Right lobe of liver (tissue), 6 donors: Measurements from ENCODE around the gene ADI1. TPM values are rescaled to one million over a fixed set of nuclear protein-coding genes. Genes with fewer than 3 reads are reported as not detected.

ENCODE experiments used
- ATAC-seq, 4 donors: fragments of 200-7000 bp; cut with Tn5 transposase; one replicate each; pipeline ENCODE4 v1.9.1; 2020; ENCODE audit warnings: mild to moderate bottlenecking in 4 of 4, moderate library complexity in 4 of 4
- DNase-seq, 3 donors: peaks; one replicate each; pipeline ENCODE4 v3.0.0-alpha.2; 2020
- H3K27ac ChIP-seq, 3 donors: fragments of 200-600 bp; one replicate each; pipeline ENCODE4 v1.8.0; 2022
- H3K27me3 ChIP-seq, 2 donors: fragments of 200-600 bp; one replicate each; pipeline ENCODE4 v1.8.0; 2022
- H3K36me3 ChIP-seq, 4 donors: fragments of 200-600 bp; sonication (generic) in 1 of 4; one replicate each; pipeline versions ENCODE4 v1.5.1 to v1.8.0; 2017 to 2022; ENCODE audit warnings: control low read depth in 1 of 4
- H3K4me1 ChIP-seq, 4 donors: fragments of 200-600 bp; sonication (generic) in 1 of 4; one replicate each; pipeline versions ENCODE4 v1.5.1 to v1.8.0; 2017 to 2022; ENCODE audit warnings: control low read depth in 1 of 4
- H3K4me3 ChIP-seq, 3 donors: fragments of 200-600 bp; one replicate each; pipeline ENCODE4 v1.8.0; 2022
- H3K9me3 ChIP-seq, 4 donors: fragments of 200-600 bp; sonication (generic) in 1 of 4; one replicate each; pipeline versions ENCODE4 v1.5.1 to v1.8.0; 2017 to 2022; ENCODE audit warnings: control low read depth in 1 of 4
- CTCF ChIP-seq, 4 donors: fragments of 200-600 bp in 3 of 4; fragments of 450-650 bp in 1 of 4; IDR thresholded peaks; one replicate each; pipeline versions ENCODE4 v1.5.1 to v1.8.0; 2016 to 2022; ENCODE audit warnings: antibody characterized with exemption in 4 of 4, mild to moderate bottlenecking in 2 of 4
- POLR2A ChIP-seq: fragments of 450-650 bp; IDR thresholded peaks from one replicate; pipeline ENCODE4 v1.6.1; 2017; ENCODE audit warnings: antibody characterized with exemption, mild to moderate bottlenecking
- WGBS: methylation state at CpG from one replicate; pipeline ENCODE4 v1.1.6; 2018; ENCODE audit warnings: low coverage, low lambda C conversion rate; ENCODE audit not compliant: insufficient coverage; ENCODE audit errors: missing lambda C conversion rate; 5-methylcytosine and 5-hydroxymethylcytosine counted together
- intact Hi-C, 2 donors: fragments of 100-400 bp; cut with DNase I; formaldehyde crosslinking; loops; one replicate each; pipeline versions ENCODE4 v1.11.2 to v1.14.1; 2022
- total RNA-seq, 6 experiments: library from RNA; depleted of rRNA in 2 of 6; stranded (reverse); fragments of >200 nt in 2 of 6; fragmentation: NEBNext Ultra II Directional in 3 of 6; extraction: Animal tissue kit (Norgen Biotek cat#: 25700) in 3 of 6; gene quantifications; one replicate each; pipeline versions ENCODE4 v1.1.0 to v1.2.4, GENCODE V29; 2016 to 2023
- donor health status: DM: no; HTN: yes; CAD: no.
- donor health status: DM: no; HTN: no; CAD: no.
- donor health status: DM: no; HTN: no; CAD: no.
- donor health status: DM: no; HTN: yes; CAD: no.
- donor health status: DM: no; HTN: yes; CAD: no.

ADI1 gene
- total RNA-seq, 6 experiments from 2014 or later, result 165 to 470 (median 246) TPM

- H3K9me3 ChIP-seq, result no peaks in the 10 kb centered on the region
- no peak overlapping the region for H3K4me3 ChIP-seq
- H3K36me3 ChIP-seq, result no peaks in the 10 kb centered on the region
- WGBS, result 95% methylated on average over 14 of the region's 29 CpGs
- TF ChIP-seq CTCF (IDR thresholded peaks at IDR 0.05) (no peak), POLR2A (no peak)
- intact Hi-C loops, result no loop called here
- ATAC-seq (peak in 2 of 4 donors; percentile 13 to 34), DNase-seq (peak in 1 of 3 donors; percentile 50)
- no peaks in the 10 kb centered on the region for H3K27me3 ChIP-seq
- H3K27ac ChIP-seq, result no peak overlapping the region
- no peaks in the 10 kb centered on the region for H3K4me1 ChIP-seq
Observed at GRCh38 chr2:3486047-3487027, 33.0 kb downstream of the ADI1 start.

- TF ChIP-seq POLR2A (no peak), CTCF (IDR thresholded peaks at IDR 0.05) (no peak)
- H3K36me3 ChIP-seq, result no peaks in the 10 kb centered on the region
- intact Hi-C loops, result no loop called here
- ATAC-seq (no peak), DNase-seq (no peak)
- no peak overlapping the region for H3K27ac ChIP-seq
- H3K4me3 ChIP-seq, result no peak overlapping the region
- H3K27me3 ChIP-seq, result no peaks in the 10 kb centered on the region
- WGBS, result 96% methylated on average over 3 of the region's 11 CpGs
- no peaks in the 10 kb centered on the region for H3K9me3 ChIP-seq
- H3K4me1 ChIP-seq, result peaks cover 0 to 8% (median 2%) of the 10 kb centered on the region in 4 donors
Observed at GRCh38 chr2:3485166-3485565, 34.2 kb downstream of the ADI1 start.

- H3K4me1 ChIP-seq, result peaks cover 0 to 13% (median 4%) of the 10 kb centered on the region in 4 donors
- TF ChIP-seq POLR2A (no peak), CTCF (IDR thresholded peaks at IDR 0.05) (no peak)
- WGBS, result 86% methylated on average over 15 of the region's 34 CpGs
- intact Hi-C loops, result no loop called here
- no peak overlapping the region for H3K27ac ChIP-seq
- DNase-seq, result no peak
- H3K4me3 ChIP-seq, result no peak overlapping the region
- H3K36me3 ChIP-seq, result peaks cover 0 to 4% (median 0%) of the 10 kb centered on the region in 4 donors
- no peaks in the 10 kb centered on the region for H3K9me3 ChIP-seq
- no peaks in the 10 kb centered on the region for H3K27me3 ChIP-seq
- ATAC-seq, result no peak
Observed at GRCh38 chr2:3483986-3484960, 35.1 kb downstream of the ADI1 start.

DNA sequence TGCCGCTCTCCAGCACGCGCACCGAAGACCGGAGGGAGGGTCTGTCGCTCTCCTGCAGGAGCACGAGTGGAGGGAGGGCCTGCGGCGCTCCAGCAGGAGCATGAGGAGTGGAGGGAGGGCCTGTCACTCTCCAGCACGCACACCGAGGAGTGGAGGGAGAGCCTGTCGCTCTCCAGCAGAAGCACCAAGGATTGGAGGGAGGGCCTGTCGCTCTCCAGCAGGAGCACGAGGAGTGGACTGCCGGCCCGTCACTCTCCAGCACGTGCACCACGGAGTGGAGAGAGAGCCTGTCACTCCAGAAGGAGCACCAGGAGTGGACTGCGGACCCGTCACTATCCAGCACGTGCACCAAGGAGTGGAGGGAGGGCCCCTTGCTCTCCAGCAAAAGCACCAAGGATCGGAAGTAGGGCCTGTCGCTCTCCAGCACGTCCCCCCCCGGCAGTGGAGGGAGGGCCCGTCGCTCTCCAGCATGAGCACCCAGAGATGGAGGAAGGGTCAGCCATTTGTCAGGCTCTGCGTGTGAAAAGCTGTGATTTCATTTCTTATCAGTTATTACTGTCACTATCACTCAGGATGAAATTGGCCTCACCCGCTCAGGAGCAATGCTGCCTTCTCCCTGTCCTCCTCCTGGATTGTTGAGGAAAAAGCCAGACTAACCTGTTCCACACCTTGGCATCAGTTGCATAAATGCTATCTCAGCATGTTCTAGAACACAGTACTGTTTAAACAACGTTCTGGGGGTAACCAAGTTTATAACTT is 35.9 kb downstream of the ADI1 start:
- TF ChIP-seq CTCF (IDR thresholded peaks at IDR 0.05) (no peak), POLR2A (no peak)
- WGBS, result 67% methylated on average over 1 of the region's 30 CpGs
- H3K4me1 ChIP-seq, result peaks cover 0 to 13% (median 4%) of the 10 kb centered on the region in 4 donors
- intact Hi-C loops, result no loop called here
- H3K27ac ChIP-seq, result no peak overlapping the region
- no peaks in the 10 kb centered on the region for H3K27me3 ChIP-seq
- peaks cover 0 to 8% (median 3%) of the 10 kb centered on the region in 4 donors for H3K36me3 ChIP-seq
- H3K9me3 ChIP-seq, result no peaks in the 10 kb centered on the region
- ATAC-seq (peak in 2 of 4 donors; percentile 69 to 88), DNase-seq (no peak)
- no peak overlapping the region for H3K4me3 ChIP-seq
